Endothelial cell of umbilical vein (primary cell): Measurements from ENCODE around the gene HBA2. TPM values are rescaled to one million over a fixed set of nuclear protein-coding genes. Genes with fewer than 3 reads are reported as not detected.

Source experiments
- BruUV-seq: library from RNA; stranded (reverse); fragments of 400-500 nt; replicated peaks from 2 replicates; lab custom pipeline; 2021; lab: Mats Ljungman, UMichigan
- CTCF ChIA-PET: fragments of 300-600, 350-600 bp; sonication (Branson Sonifier 250); formaldehyde crosslinking; loops from one replicate; lab custom pipeline; 2021; ENCODE audit warnings: antibody characterized with exemption, inconsistent platforms; lab: Charles Lee
- POLR2A ChIA-PET: fragments of 300-600, 350-600 bp; sonication (Branson Sonifier 250); formaldehyde crosslinking; loops from one replicate; lab custom pipeline; 2021; ENCODE audit warnings: antibody characterized with exemption, inconsistent platforms; lab: Charles Lee
- DNase-seq: peaks from one replicate; pipeline ENCODE4 v3.0.0-alpha.2; 2011; ENCODE audit warnings: low read depth, low spot score
- FAIRE-seq: peaks from 2 replicates; lab custom pipeline; 2011; peaks lifted over from hg19 to GRCh38; lab: Jason Lieb, UNC
- H2AFZ ChIP-seq: 2 replicates; pipeline ENCODE4 v1.6.0; 2012; ENCODE audit warnings: low read depth, low read length, control low read depth, inconsistent platforms
- H3K27ac ChIP-seq: 2 replicates; pipeline ENCODE4 v1.5.1; 2011; ENCODE audit warnings: low read depth, mild to moderate bottlenecking, control low read depth, low read length, moderate library complexity; ENCODE audit not compliant: insufficient read depth
- H3K27me3 ChIP-seq, 2 experiments: 2 replicates each; pipeline versions ENCODE4 v1.6.0 to v1.6.1; 2011; ENCODE audit warnings: low read length in 2 of 2, mixed read lengths in 1 of 2; ENCODE audit not compliant: control insufficient read depth in 2 of 2, insufficient read depth in 2 of 2
- H3K36me3 ChIP-seq, 2 experiments: 2 replicates in 1 of 2; 3 replicates in 1 of 2; pipeline ENCODE4 v1.5.1; 2011; ENCODE audit warnings: low read length in 2 of 2, mild to moderate bottlenecking in 1 of 2, moderate library complexity in 1 of 2; ENCODE audit not compliant: control insufficient read depth in 2 of 2, insufficient read depth in 2 of 2; ENCODE audit errors: extremely low read depth in 1 of 2
- H3K4me1 ChIP-seq: 3 replicates; pipeline ENCODE4 v1.5.1; 2011; ENCODE audit warnings: mild to moderate bottlenecking, low read length; ENCODE audit not compliant: control insufficient read depth, insufficient read depth; ENCODE audit errors: extremely low read depth
- H3K4me2 ChIP-seq: 2 replicates; pipeline ENCODE4 v1.6.1; 2011; ENCODE audit warnings: low read length, control low read depth, mixed read lengths; ENCODE audit not compliant: insufficient read depth
- H3K4me3 ChIP-seq, 3 experiments: fragments of 200-600 bp in 1 of 3; sonication (generic), shearing (Covaris generic) in 1 of 3; replicated peaks in 1 of 3; 2 replicates each; pipeline ENCODE4 v1.5.1; 2011 to 2016; ENCODE audit warnings: control low read depth in 3 of 3, low read length in 3 of 3, mild to moderate bottlenecking in 2 of 3, inconsistent platforms in 1 of 3, low read depth in 1 of 3, moderate library complexity in 1 of 3; ENCODE audit not compliant: insufficient read depth in 1 of 3
- H3K79me2 ChIP-seq: 2 replicates; pipeline ENCODE4 v1.6.0; 2012; ENCODE audit warnings: low read length, inconsistent platforms; ENCODE audit not compliant: control insufficient read depth, insufficient read depth
- H3K9ac ChIP-seq: replicated peaks from 2 replicates; pipeline ENCODE3; 2011; ENCODE audit warnings: low read length, control low read depth; ENCODE audit not compliant: insufficient read depth; ENCODE audit errors: extremely low read depth
- H3K9me1 ChIP-seq: replicated peaks from 3 replicates; pipeline ENCODE4 v1.6.0; 2011; ENCODE audit warnings: mild to moderate bottlenecking, low read length; ENCODE audit not compliant: control insufficient read depth, insufficient read depth; ENCODE audit errors: extremely low read depth
- H3K9me3 ChIP-seq: replicated peaks from 2 replicates; pipeline ENCODE4 v1.5.1; 2012; ENCODE audit warnings: low read length, inconsistent platforms; ENCODE audit not compliant: control insufficient read depth, insufficient read depth
- H4K20me1 ChIP-seq: replicated peaks from 2 replicates; pipeline ENCODE3; 2011; ENCODE audit warnings: mild to moderate bottlenecking, low read length; ENCODE audit not compliant: control insufficient read depth, insufficient read depth; ENCODE audit errors: extremely low read depth
- EZH2 ChIP-seq: IDR thresholded peaks from 2 replicates; pipeline ENCODE4 v1.6.1; 2012; ENCODE audit warnings: borderline replicate concordance, low read depth, mild to moderate bottlenecking, moderate library complexity, low read length, inconsistent platforms; ENCODE audit not compliant: severe bottlenecking
- FOS ChIP-seq: IDR thresholded peaks from 2 replicates; pipeline ENCODE4 v1.6.1; 2011; ENCODE audit warnings: mild to moderate bottlenecking, low read length, moderate library complexity, borderline replicate concordance; ENCODE audit not compliant: insufficient read depth
- GATA2 ChIP-seq: IDR thresholded peaks from 2 replicates; pipeline ENCODE4 v1.7.0; 2011; ENCODE audit warnings: low read depth, mild to moderate bottlenecking, moderate library complexity, mixed read lengths, low read length; ENCODE audit not compliant: insufficient read length, insufficient read depth
- JUN ChIP-seq: IDR thresholded peaks from 2 replicates; pipeline ENCODE4 v1.6.1; 2011; ENCODE audit warnings: borderline replicate concordance, low read depth; ENCODE audit not compliant: insufficient read length, insufficient read depth
- MAX ChIP-seq: IDR thresholded peaks from 2 replicates; pipeline ENCODE4 v1.6.1; 2011; ENCODE audit not compliant: insufficient read depth, insufficient read length
- MYC ChIP-seq: IDR thresholded peaks from one replicate; pipeline ENCODE4 v1.6.1; 2011; ENCODE audit warnings: mild to moderate bottlenecking, low read depth, low read length
- POLR2A ChIP-seq: IDR thresholded peaks from 2 replicates; pipeline ENCODE4 v1.6.1; 2012; ENCODE audit warnings: low read depth, mild to moderate bottlenecking, control low read depth, low read length
- POLR2AphosphoS5 ChIP-seq: IDR thresholded peaks from 2 replicates; pipeline ENCODE4 v1.6.1; 2012; ENCODE audit warnings: low read depth, mild to moderate bottlenecking, control low read depth, low read length, moderate library complexity; ENCODE audit not compliant: insufficient read depth
- dilution Hi-C: fragments of 300-500 bp; cut with MboI; formaldehyde crosslinking; loops from one replicate; pipeline ENCODE4 v1.15.0; 2019; ENCODE audit warnings: low sequenced_read_pairs; ENCODE audit not compliant: extremely low pct_ligation_motif_present
- intact Hi-C: fragments of 100-400 bp; cut with micrococcal nuclease; formaldehyde crosslinking; loops from one replicate; pipeline ENCODE4 v1.10.0; 2022
- polyA plus RNA-seq, 4 experiments: library from polyadenylated mRNA; depleted of rRNA in 3 of 4; stranded (reverse) in 3 of 4; unstranded in 1 of 4; fragments of >200 nt; gene quantifications; 2 replicates each; pipeline versions ENCODE4 v1.2.1 to v1.2.3, GENCODE V29; 2011 to 2012; ENCODE audit warnings: missing spikeins in 1 of 4
- total RNA-seq: library from RNA; stranded (reverse); gene quantifications from 2 replicates; pipeline ENCODE4 v1.2.3, GENCODE V29; 2021
- TF ChIP-seq, protein P1 (sequence below), 2 donors: IDR thresholded peaks; 1 replicate in 1 of 2; 2 replicates in 1 of 2; pipeline ENCODE4 v1.5.1; 2011; ENCODE audit warnings: low read length in 2 of 2, mild to moderate bottlenecking in 2 of 2, moderate library complexity in 2 of 2, control low read depth in 1 of 2, inconsistent platforms in 1 of 2, low read depth in 1 of 2; ENCODE audit not compliant: insufficient read depth in 1 of 2; ENCODE audit errors: extremely low read depth in 1 of 2

Gene HBA2
- total and polyA plus RNA-seq, 2 donors (not counting 3 experiments of a cell fraction or from before 2014, with no cell fraction given) = not detected

GRCh38 chr16:167122-167690, 5.5 kb upstream of the HBA2 start:
- H3K4me3 ChIP-seq = no peak overlapping the region
- H3K9me1 ChIP-seq = no peaks in the 10 kb centered on the region
- no peaks in the 10 kb centered on the region for H3K4me1 ChIP-seq
- H3K27ac ChIP-seq = no peak overlapping the region
- no peak overlapping the region for H3K4me2 ChIP-seq
- no peaks in the 10 kb centered on the region for H3K9me3 ChIP-seq
- no peaks in the 10 kb centered on the region for H3K36me3 ChIP-seq
- TF ChIP-seq EZH2 = no peak
- no peak for TF ChIP-seq JUN
- no peak for TF ChIP-seq MAX
- no peak for TF ChIP-seq POLR2AphosphoS5
- no peak for TF ChIP-seq FOS
- TF ChIP-seq POLR2A = no peak
- TF ChIP-seq, protein P1, sequence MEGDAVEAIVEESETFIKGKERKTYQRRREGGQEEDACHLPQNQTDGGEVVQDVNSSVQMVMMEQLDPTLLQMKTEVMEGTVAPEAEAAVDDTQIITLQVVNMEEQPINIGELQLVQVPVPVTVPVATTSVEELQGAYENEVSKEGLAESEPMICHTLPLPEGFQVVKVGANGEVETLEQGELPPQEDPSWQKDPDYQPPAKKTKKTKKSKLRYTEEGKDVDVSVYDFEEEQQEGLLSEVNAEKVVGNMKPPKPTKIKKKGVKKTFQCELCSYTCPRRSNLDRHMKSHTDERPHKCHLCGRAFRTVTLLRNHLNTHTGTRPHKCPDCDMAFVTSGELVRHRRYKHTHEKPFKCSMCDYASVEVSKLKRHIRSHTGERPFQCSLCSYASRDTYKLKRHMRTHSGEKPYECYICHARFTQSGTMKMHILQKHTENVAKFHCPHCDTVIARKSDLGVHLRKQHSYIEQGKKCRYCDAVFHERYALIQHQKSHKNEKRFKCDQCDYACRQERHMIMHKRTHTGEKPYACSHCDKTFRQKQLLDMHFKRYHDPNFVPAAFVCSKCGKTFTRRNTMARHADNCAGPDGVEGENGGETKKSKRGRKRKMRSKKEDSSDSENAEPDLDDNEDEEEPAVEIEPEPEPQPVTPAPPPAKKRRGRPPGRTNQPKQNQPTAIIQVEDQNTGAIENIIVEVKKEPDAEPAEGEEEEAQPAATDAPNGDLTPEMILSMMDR (IDR thresholded peaks at IDR 0.05; ENCODE audit: extremely low read depth in 1 of 2, insufficient read depth in 1 of 2, low read depth in 1 of 2, low read length in 2 of 2) = no peak
- TF ChIP-seq GATA2 = no peak
- no peak for TF ChIP-seq MYC
- peaks cover 43% of the 10 kb centered on the region in 2 experiments for H3K27me3 ChIP-seq
- H3K79me2 ChIP-seq = no peaks in the 10 kb centered on the region
- H3K9ac ChIP-seq = no peak overlapping the region
- ChIA-PET POLR2A (no interaction called here), CTCF (interaction anchor here (0.9 to 1.9 kb wide), 4 partner anchors 13 to 70 kb away, joined by 4 to 7 read pairs (median 4); partner anchors contain the start of gene HBQ1)
- no peaks in the 10 kb centered on the region for H4K20me1 ChIP-seq
- intact Hi-C loops (no loop called here), dilution Hi-C loops (no loop called here)
- no TSS peak for BruUV-seq
- DNase-seq = no peak
- H2AFZ ChIP-seq = no peak overlapping the region
- FAIRE-seq = no peak
